Activated naive CD8-positive, alpha-beta T cell treated with anti-CD3 and anti-CD28 coated beads, Interleukin-2, amount 50 U/mL, for 24 hours (primary cell): ENCODE data around the gene CLMP.

Source experiments
- ATAC-seq: fragments of 150-1000 bp; cut with Tn5 transposase; one replicate; pipeline ENCODE4 v1.10.0; 2021
- DNase-seq: peaks from one replicate; pipeline ENCODE4 v3.0.0; 2021
- H3K27ac Mint-ChIP-seq: one replicate; pipeline ENCODE4 v1.8.0; 2021; ENCODE audit warnings: mild to moderate bottlenecking, mixed read lengths
- H3K27me3 Mint-ChIP-seq: one replicate; pipeline ENCODE4 v1.8.0; 2021; ENCODE audit warnings: mixed read lengths
- H3K36me3 Mint-ChIP-seq: one replicate; pipeline ENCODE4 v1.8.0; 2021; ENCODE audit warnings: low read depth, mixed read lengths
- H3K4me1 Mint-ChIP-seq: one replicate; pipeline ENCODE4 v1.8.0; 2021; ENCODE audit warnings: mixed read lengths
- H3K4me3 Mint-ChIP-seq: one replicate; pipeline ENCODE4 v1.8.0; 2021; ENCODE audit warnings: mild to moderate bottlenecking, moderate library complexity, mixed read lengths
- H3K9me3 Mint-ChIP-seq: one replicate; pipeline ENCODE4 v1.8.0; 2021; ENCODE audit warnings: mixed read lengths

The CLMP gene

DNA sequence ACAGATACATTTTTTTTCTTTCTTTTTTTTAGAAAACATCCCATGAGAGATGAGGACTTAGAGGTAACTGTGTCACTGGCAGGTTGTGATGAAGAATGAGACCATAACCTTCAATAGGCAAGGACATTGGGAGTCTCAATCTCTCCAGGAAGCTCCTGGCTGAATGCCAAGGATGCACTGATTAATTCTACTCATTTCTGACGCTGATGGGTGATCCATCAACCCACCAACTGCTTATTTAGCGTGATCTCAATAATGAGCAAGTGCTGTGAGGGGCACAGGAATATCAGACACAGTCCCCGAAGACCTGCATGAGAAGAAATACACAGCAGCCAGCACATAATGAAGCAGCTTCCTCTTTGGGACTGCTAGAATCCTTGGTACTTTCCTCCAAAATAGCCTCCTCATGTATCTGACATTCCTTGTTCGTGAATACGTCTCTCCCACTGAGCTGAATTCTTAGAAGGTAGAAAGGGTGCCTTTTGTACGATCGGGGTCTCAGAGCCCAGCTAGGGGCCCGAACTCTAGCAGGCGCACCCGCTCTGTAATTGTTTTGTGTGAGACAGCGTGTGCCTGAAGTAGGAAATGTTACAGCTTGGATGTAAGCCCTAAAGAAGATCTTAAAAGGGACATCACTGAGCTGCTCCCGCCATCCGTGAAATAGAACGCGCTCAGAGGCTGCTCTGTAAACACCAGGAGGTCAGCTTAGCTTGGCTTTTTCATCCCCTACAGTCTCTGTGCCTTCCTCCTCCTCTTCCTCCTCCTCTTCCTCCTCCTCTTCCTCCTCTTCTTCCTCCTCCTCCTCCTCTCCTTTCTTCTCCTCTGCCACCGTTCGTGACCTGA lies 7.2 kb downstream of the CLMP start:
- Mint-ChIP-seq H3K4me1 (peaks cover 7% of the 10 kb centered on the region), H3K36me3 (no peaks in the 10 kb centered on the region), H3K27ac (no peak overlapping the region), H3K27me3 (peaks cover 53% of the 10 kb centered on the region), H3K9me3 (no peaks in the 10 kb centered on the region), H3K4me3 (no peak overlapping the region)
- DNase-seq (no peak), ATAC-seq (no peak)

- no peak for ATAC-seq
- Mint-ChIP-seq H3K9me3 (no peaks in the 10 kb centered on the region), H3K4me3 (no peak overlapping the region), H3K27ac (no peak overlapping the region), H3K27me3 (peaks cover 46% of the 10 kb centered on the region), H3K36me3 (no peaks in the 10 kb centered on the region), H3K4me1 (peaks cover 5% of the 10 kb centered on the region)
- no peak for DNase-seq
Measured at GRCh38 chr11:123187248-123187647, 7.8 kb downstream of the CLMP start.

GRCh38 chr11:123186286-123186685 lies 8.8 kb downstream of the CLMP start:
- H3K27ac Mint-ChIP-seq = no peak overlapping the region
- ATAC-seq = no peak
- H3K4me1 Mint-ChIP-seq = no peaks in the 10 kb centered on the region
- DNase-seq = no peak
- H3K9me3 Mint-ChIP-seq = no peaks in the 10 kb centered on the region
- H3K4me3 Mint-ChIP-seq = no peak overlapping the region
- H3K27me3 Mint-ChIP-seq = peaks cover 44% of the 10 kb centered on the region
- no peaks in the 10 kb centered on the region for H3K36me3 Mint-ChIP-seq

GRCh38 chr11:123185326-123185725 lies 9.7 kb downstream of the CLMP start:
- Mint-ChIP-seq H3K4me1 (no peaks in the 10 kb centered on the region), H3K4me3 (no peak overlapping the region), H3K27ac (no peak overlapping the region), H3K36me3 (no peaks in the 10 kb centered on the region), H3K9me3 (no peaks in the 10 kb centered on the region), H3K27me3 (peaks cover 40% of the 10 kb centered on the region)
- ATAC-seq (no peak), DNase-seq (no peak)

DNA sequence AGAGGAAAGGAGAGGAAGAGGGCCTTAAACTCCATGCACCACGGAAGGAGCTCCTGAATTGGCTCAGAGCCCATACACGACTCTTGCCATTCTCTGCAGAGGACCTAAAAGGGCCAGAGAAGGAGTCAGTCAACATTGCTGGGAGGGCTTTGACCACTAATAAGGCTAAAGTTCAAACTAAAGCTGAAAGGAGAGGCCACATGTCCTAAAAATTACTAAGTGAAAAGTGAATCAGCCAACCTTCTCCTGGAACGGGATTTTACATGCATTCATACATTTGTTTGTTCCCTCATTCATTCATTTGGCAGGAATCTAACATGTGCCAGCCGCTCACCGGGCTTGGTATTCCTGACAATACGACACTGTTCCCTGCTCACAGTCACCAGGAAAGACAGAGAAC lies 10.5 kb downstream of the CLMP start:
- Mint-ChIP-seq H3K27ac (no peak overlapping the region), H3K9me3 (no peaks in the 10 kb centered on the region), H3K4me1 (no peaks in the 10 kb centered on the region), H3K4me3 (no peak overlapping the region), H3K36me3 (no peaks in the 10 kb centered on the region), H3K27me3 (peaks cover 37% of the 10 kb centered on the region)
- ATAC-seq (no peak), DNase-seq (no peak)

DNA sequence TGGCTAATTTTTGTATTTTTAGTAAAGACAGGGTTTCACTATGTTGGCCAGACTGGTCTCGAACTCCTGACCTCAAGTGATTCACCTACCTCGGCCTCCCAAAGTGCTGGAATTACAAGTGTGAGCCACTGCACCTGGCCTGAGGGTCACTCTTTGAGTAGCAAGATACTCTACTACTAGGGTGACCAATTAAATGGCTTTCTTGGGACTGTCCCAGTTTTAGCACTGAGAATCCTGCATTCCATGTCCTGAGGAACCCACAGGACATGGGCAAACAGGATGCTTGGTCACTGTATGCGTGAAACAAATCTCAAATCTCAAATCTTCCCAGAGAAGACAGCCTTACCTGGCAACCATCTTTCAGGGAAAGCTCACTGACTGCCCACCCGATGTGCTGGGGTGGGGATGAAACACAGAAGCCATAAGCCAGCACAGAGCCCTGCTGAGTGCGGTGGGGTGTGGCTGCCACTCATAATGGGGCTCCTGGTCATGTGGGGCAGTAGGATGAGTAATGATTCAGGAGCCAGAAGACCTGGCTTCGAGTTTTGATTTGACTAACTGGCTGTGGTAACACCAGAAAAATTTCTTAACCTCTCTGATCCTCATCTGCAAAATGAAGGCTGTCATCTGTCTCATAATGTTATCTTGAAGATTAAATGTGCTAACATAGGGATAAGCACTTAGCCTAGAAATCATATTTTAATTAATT lies 11.5 kb downstream of the CLMP start:
- DNase-seq (no peak), ATAC-seq (peak; percentile 63)
- Mint-ChIP-seq H3K36me3 (no peaks in the 10 kb centered on the region), H3K27me3 (peaks cover 30% of the 10 kb centered on the region), H3K9me3 (no peaks in the 10 kb centered on the region), H3K27ac (no peak overlapping the region), H3K4me1 (no peaks in the 10 kb centered on the region), H3K4me3 (no peak overlapping the region)

- ATAC-seq = no peak
- Mint-ChIP-seq H3K9me3 (no peaks in the 10 kb centered on the region), H3K36me3 (no peaks in the 10 kb centered on the region), H3K4me3 (no peak overlapping the region), H3K4me1 (no peaks in the 10 kb centered on the region), H3K27me3 (peaks cover 21% of the 10 kb centered on the region), H3K27ac (no peak overlapping the region)
- no peak for DNase-seq
Measured at GRCh38 chr11:123181767-123182500, 13.1 kb downstream of the CLMP start.

DNA sequence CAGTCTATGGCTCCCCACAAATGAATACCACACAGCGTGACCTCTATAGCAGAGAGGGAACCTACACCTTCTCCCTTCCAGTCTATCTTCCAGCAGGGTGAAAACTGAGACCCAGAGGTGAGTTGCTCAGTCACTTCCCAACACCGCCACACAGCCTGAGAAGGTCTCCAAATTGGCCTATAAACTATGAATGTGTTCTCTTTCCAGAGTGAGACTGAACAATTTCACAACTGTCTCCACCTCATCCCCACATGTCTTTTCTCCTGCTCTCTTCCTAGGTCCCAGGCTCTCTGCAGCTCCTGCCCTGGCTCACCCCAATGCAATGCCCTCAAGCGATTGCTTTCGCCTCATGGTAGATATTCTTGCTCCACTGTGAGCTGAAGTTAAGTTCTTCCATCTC lies 14.0 kb downstream of the CLMP start:
- Mint-ChIP-seq H3K36me3 (no peaks in the 10 kb centered on the region), H3K27ac (no peak overlapping the region)

DNA sequence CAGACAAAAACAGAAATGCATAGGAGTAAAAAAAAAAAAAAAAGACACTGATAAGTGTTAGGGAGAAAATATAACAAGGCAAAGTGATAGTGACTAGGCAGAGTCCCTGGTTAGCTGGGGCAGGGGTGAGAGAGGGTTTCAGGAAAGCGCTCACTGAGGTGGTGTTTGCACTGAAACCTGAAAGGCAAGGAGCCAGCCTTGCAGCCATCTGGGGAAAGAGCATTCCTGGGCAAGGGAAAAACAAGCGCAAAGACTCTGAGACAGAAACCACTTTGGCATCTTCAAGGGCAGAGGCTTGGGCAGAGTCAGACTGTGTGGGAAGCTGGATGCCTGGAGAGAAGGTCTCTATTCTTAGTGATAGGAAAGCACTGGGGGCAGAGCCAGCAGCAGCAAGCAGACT lies 14.5 kb downstream of the CLMP start:
- Mint-ChIP-seq H3K27ac (no peak overlapping the region), H3K4me3 (no peak overlapping the region), H3K36me3 (no peaks in the 10 kb centered on the region), H3K4me1 (no peaks in the 10 kb centered on the region), H3K9me3 (no peaks in the 10 kb centered on the region), H3K27me3 (peaks cover 11% of the 10 kb centered on the region)
- no peak for DNase-seq
- ATAC-seq = no peak

More for the DNA sequence above, 14.0 kb downstream of the CLMP start:
- no peaks in the 10 kb centered on the region for H3K9me3 Mint-ChIP-seq
- H3K4me1 Mint-ChIP-seq = no peaks in the 10 kb centered on the region
- DNase-seq = no peak
- no peak for ATAC-seq
- H3K4me3 Mint-ChIP-seq = no peak overlapping the region
- H3K27me3 Mint-ChIP-seq = peaks cover 15% of the 10 kb centered on the region

DNA sequence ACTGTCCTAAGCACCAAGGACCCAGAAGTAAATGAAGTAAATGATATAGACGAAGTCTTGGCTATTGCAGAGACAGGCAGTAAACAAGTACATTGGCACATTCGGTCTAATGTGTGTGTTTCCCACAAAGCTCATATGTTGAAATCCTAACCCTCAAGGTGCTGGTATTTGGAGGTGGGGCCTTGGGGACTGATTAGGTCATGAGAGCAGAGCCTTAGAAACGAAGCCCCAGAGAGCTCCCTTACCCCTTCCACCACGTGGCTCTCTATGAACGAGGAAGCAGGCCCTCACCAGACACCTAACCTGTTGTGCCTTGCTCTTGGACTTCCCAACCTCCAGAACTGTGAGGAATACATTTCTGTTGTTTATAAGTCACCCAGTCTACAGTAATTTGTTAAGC lies 14.9 kb downstream of the CLMP start:
- DNase-seq = no peak
- Mint-ChIP-seq H3K4me3 (no peak overlapping the region), H3K27ac (no peak overlapping the region), H3K4me1 (no peaks in the 10 kb centered on the region), H3K9me3 (no peaks in the 10 kb centered on the region), H3K36me3 (no peaks in the 10 kb centered on the region), H3K27me3 (peaks cover 9% of the 10 kb centered on the region)
- ATAC-seq = no peak

DNA sequence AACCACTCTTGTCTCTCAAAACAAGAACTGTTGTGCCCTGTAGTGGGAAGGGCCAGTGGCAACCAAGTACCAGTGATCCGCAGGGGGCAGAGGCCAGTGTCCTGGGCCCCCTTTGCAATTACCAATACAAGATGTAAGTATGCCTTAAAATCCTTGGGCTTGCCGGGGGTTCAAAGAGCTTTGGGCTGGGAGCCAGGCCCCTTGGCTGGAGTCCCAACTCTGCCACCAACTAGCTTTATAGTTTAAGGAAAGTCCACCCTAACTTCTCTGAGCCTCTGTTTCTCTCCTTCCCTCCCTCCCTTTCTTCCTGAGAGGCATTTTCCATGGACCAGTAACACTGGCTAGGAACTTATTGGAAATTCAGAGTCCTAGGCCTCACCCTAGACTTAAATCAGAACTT lies 15.5 kb downstream of the CLMP start:
- H3K36me3 Mint-ChIP-seq = no peaks in the 10 kb centered on the region
- ATAC-seq = no peak
- H3K4me1 Mint-ChIP-seq = no peaks in the 10 kb centered on the region
- H3K4me3 Mint-ChIP-seq = no peak overlapping the region
- no peaks in the 10 kb centered on the region for H3K9me3 Mint-ChIP-seq
- no peak overlapping the region for H3K27ac Mint-ChIP-seq
- DNase-seq = no peak
- peaks cover 4% of the 10 kb centered on the region for H3K27me3 Mint-ChIP-seq

- Mint-ChIP-seq H3K27ac (no peak overlapping the region), H3K36me3 (no peaks in the 10 kb centered on the region), H3K9me3 (no peaks in the 10 kb centered on the region), H3K4me1 (no peaks in the 10 kb centered on the region), H3K4me3 (no peak overlapping the region), H3K27me3 (no peaks in the 10 kb centered on the region)
- no peak for ATAC-seq
- no peak for DNase-seq
Measured at GRCh38 chr11:123178186-123178585, 16.9 kb downstream of the CLMP start.

GRCh38 chr11:123176785-123177184 lies 18.3 kb downstream of the CLMP start:
- no peaks in the 10 kb centered on the region for H3K9me3 Mint-ChIP-seq
- no peaks in the 10 kb centered on the region for H3K4me1 Mint-ChIP-seq
- no peak overlapping the region for H3K27ac Mint-ChIP-seq
- H3K27me3 Mint-ChIP-seq = no peaks in the 10 kb centered on the region
- H3K36me3 Mint-ChIP-seq = no peaks in the 10 kb centered on the region
- no peak for DNase-seq
- ATAC-seq = peak; percentile 63
- no peak overlapping the region for H3K4me3 Mint-ChIP-seq

GRCh38 chr11:123174196-123175183 lies 20.6 kb downstream of the CLMP start:
- Mint-ChIP-seq H3K27ac (no peak overlapping the region), H3K27me3 (no peaks in the 10 kb centered on the region), H3K9me3 (no peaks in the 10 kb centered on the region), H3K4me1 (no peaks in the 10 kb centered on the region), H3K4me3 (no peak overlapping the region), H3K36me3 (no peaks in the 10 kb centered on the region)
- ATAC-seq (no peak), DNase-seq (no peak)
